Epidermal melanocyte (primary cell): ENCODE results near the gene CNTF.
A peak's percentile ranks its signal among the peaks of the same experiment; 100 is the strongest.
"Not testable (repeated sequence)": the region's sequence is repeated elsewhere in the genome, so short reads cannot be mapped to it uniquely, and the experiment has no call there.

Experiments
- DNase-seq: peaks from one replicate; pipeline ENCODE4 v3.0.0; 2011; ENCODE audit warnings: low spot score; ENCODE audit not compliant: insufficient read length

CNTF gene

GRCh38 chr11:58622344-58622743 is at the start of gene CNTF:
TSS of gene CNTF (plus strand) at chr11:58622665. CDS start at chr11:58622753, 88 bp downstream.
- DNase-seq: no peak

- DNase-seq: not testable (repeated sequence)
These were observed 49.6 kb upstream of the CNTF start for GRCh38 chr11:58572906-58573305.

- DNase-seq: no peak
These were observed 48.9 kb upstream of the CNTF start for GRCh38 chr11:58573451-58574104.

GRCh38 chr11:58574881-58575280 is 47.6 kb upstream of the CNTF start:
- no peak for DNase-seq

- no peak for DNase-seq
These were observed 47.0 kb upstream of the CNTF start, which contains the start of gene LPXN for GRCh38 chr11:58575377-58576020. TSS of gene LPXN (minus strand) at chr11:58575856. CDS start at chr11:58575772, 84 bp downstream.

- DNase-seq: no peak
These were observed 45.5 kb upstream of the CNTF start for GRCh38 chr11:58576887-58577471.

- no peak for DNase-seq
These were observed 44.8 kb upstream of the CNTF start for GRCh38 chr11:58577555-58578135.

- DNase-seq: peak; percentile 36
These were observed 44.3 kb upstream of the CNTF start for GRCh38 chr11:58578136-58578634.

GRCh38 chr11:58578635-58579191 is 43.8 kb upstream of the CNTF start, which contains the start of gene ZFP91:
TSS of gene ZFP91 (plus strand) at chr11:58579063. CDS start at chr11:58579282, 219 bp downstream.
- peak; percentile 53 for DNase-seq

- no peak for DNase-seq
These were observed 43.0 kb upstream of the CNTF start for GRCh38 chr11:58579192-58580129.

GRCh38 chr11:58580311-58580710 is 42.2 kb upstream of the CNTF start:
- DNase-seq: no peak

- no peak for DNase-seq
These were observed 40.0 kb upstream of the CNTF start for GRCh38 chr11:58582437-58582836.

GRCh38 chr11:58586998-58587397 is 35.5 kb upstream of the CNTF start:
- no peak for DNase-seq

GRCh38 chr11:58591659-58592058 is 30.8 kb upstream of the CNTF start:
- DNase-seq: no peak

GRCh38 chr11:58592760-58593472 is 29.5 kb upstream of the CNTF start:
- DNase-seq: no peak

- no peak for DNase-seq
These were observed 27.6 kb upstream of the CNTF start for GRCh38 chr11:58594826-58595225.

GRCh38 chr11:58596621-58597020 is 25.8 kb upstream of the CNTF start:
- DNase-seq: no peak

GRCh38 chr11:58597486-58598144 is 24.9 kb upstream of the CNTF start:
- no peak for DNase-seq

GRCh38 chr11:58600510-58600909 is 22.0 kb upstream of the CNTF start:
- DNase-seq: no peak
